WTC11 (cell line): ENCODE measurements around the gene LMBRD1. TPM values are rescaled to one million over a fixed set of nuclear protein-coding genes. Genes with fewer than 3 reads are reported as not detected.
A peak's percentile ranks its signal among the peaks of the same experiment; 100 is the strongest.
"Not testable (repeated sequence)": the region's sequence is repeated elsewhere in the genome, so short reads cannot be mapped to it uniquely, and the experiment has no call there.

ENCODE experiments used
- ATAC-seq: fragments of 200-7000 bp; cut with Tn5 transposase; 2 replicates; pipeline ENCODE4 v1.10.0; 2021; ENCODE audit warnings: mild to moderate bottlenecking, moderate library complexity
- CTCF ChIA-PET: fragments of 300-600 bp; sonication (Branson Sonifier 250); formaldehyde crosslinking; loops from one replicate; lab custom pipeline; 2021; ENCODE audit warnings: antibody characterized with exemption; lab: Charles Lee
- POLR2A ChIA-PET: fragments of 350-600 bp; sonication (Branson Sonifier 250); formaldehyde crosslinking; loops from one replicate; lab custom pipeline; 2021; ENCODE audit warnings: antibody characterized with exemption; lab: Charles Lee
- DNase-seq: peaks from one replicate; pipeline ENCODE4 v3.0.0; 2021; ENCODE audit warnings: low spot score
- H3K27ac Mint-ChIP-seq: 2 replicates; pipeline ENCODE4 v1.8.0; 2021; ENCODE audit warnings: mixed read lengths
- H3K27me3 Mint-ChIP-seq: 2 replicates; pipeline ENCODE4 v1.8.0; 2021; ENCODE audit warnings: low read depth, mild to moderate bottlenecking, moderate library complexity, mixed read lengths
- H3K36me3 Mint-ChIP-seq: 2 replicates; pipeline ENCODE4 v1.8.0; 2021; ENCODE audit warnings: mixed read lengths
- H3K4me1 Mint-ChIP-seq: 2 replicates; pipeline ENCODE4 v1.8.0; 2022; ENCODE audit warnings: mixed read lengths
- H3K4me3 Mint-ChIP-seq: 2 replicates; pipeline ENCODE4 v1.8.0; 2021; ENCODE audit warnings: mild to moderate bottlenecking, moderate library complexity, mixed read lengths
- H3K9me3 Mint-ChIP-seq: 2 replicates; pipeline ENCODE4 v1.8.0; 2021; ENCODE audit warnings: mixed read lengths
- ARID4B ChIP-seq: sonication (generic); formaldehyde crosslinking; IDR thresholded peaks from 2 replicates; pipeline ENCODE4 v1.8.0; 2023; ENCODE audit warnings: missing genetic modification reagents, mild to moderate bottlenecking, borderline replicate concordance
- ATF1 ChIP-seq: sonication (generic); formaldehyde crosslinking; IDR thresholded peaks from 2 replicates; pipeline ENCODE4 v1.8.1; 2023; ENCODE audit warnings: mild to moderate bottlenecking, moderate library complexity, missing genetic modification reagents
- ATF3 ChIP-seq: sonication (generic); formaldehyde crosslinking; conservative IDR thresholded peaks from 2 replicates; pipeline ENCODE4 v1.8.1; 2022; ENCODE audit warnings: mild to moderate bottlenecking, missing genetic modification reagents
- ATF6 ChIP-seq: sonication (generic); formaldehyde crosslinking; IDR thresholded peaks from 2 replicates; pipeline ENCODE4 v1.8.1; 2023; ENCODE audit warnings: mild to moderate bottlenecking, missing genetic modification reagents
- CREM ChIP-seq: sonication (generic); formaldehyde crosslinking; IDR thresholded peaks from 2 replicates; pipeline ENCODE4 v1.8.1; 2022; ENCODE audit warnings: mild to moderate bottlenecking, missing genetic modification reagents, moderate library complexity
- E2F1 ChIP-seq: sonication (generic); formaldehyde crosslinking; IDR thresholded peaks from 2 replicates; pipeline ENCODE4 v1.8.0; 2022; ENCODE audit warnings: mild to moderate bottlenecking, missing genetic modification reagents
- E2F4 ChIP-seq: sonication (generic); formaldehyde crosslinking; IDR thresholded peaks from 2 replicates; pipeline ENCODE4 v1.8.1; 2022; ENCODE audit warnings: low read depth, mild to moderate bottlenecking, moderate library complexity, missing genetic modification reagents, borderline replicate concordance
- ELF4 ChIP-seq: sonication (generic); formaldehyde crosslinking; IDR thresholded peaks from 2 replicates; pipeline ENCODE4 v1.8.1; 2022; ENCODE audit warnings: low read depth, mild to moderate bottlenecking, moderate library complexity, missing genetic modification reagents
- ERG ChIP-seq: fragments of 250-450 bp; sonication (Bioruptor Pico); IDR thresholded peaks from 2 replicates; pipeline ENCODE4 v1.8.0; 2021; ENCODE audit warnings: mild to moderate bottlenecking
- ETV6 ChIP-seq: sonication (generic); formaldehyde crosslinking; IDR thresholded peaks from 2 replicates; pipeline ENCODE4 v1.8.1; 2022; ENCODE audit warnings: mild to moderate bottlenecking, missing genetic modification reagents
- FOXJ3 ChIP-seq: sonication (generic); formaldehyde crosslinking; IDR thresholded peaks from 2 replicates; pipeline ENCODE4 v1.9.0; 2021; ENCODE audit warnings: missing genetic modification reagents, mild to moderate bottlenecking, borderline replicate concordance
- FOXP1 ChIP-seq: sonication (generic); formaldehyde crosslinking; IDR thresholded peaks from 2 replicates; pipeline ENCODE4 v1.8.0; 2022; ENCODE audit warnings: missing genetic modification reagents, mild to moderate bottlenecking, moderate library complexity, borderline replicate concordance
- GRHL2 ChIP-seq: fragments of 250-450 bp; sonication (Bioruptor Pico); IDR thresholded peaks from 2 replicates; pipeline ENCODE4 v1.8.0; 2022; ENCODE audit warnings: mild to moderate bottlenecking, moderate library complexity; ENCODE audit not compliant: insufficient replicate concordance, severe bottlenecking
- IRF2 ChIP-seq: sonication (generic); formaldehyde crosslinking; IDR thresholded peaks from 2 replicates; pipeline ENCODE4 v1.8.0; 2022; ENCODE audit warnings: low read depth, missing genetic modification reagents, borderline replicate concordance
- JUN ChIP-seq: sonication (generic); formaldehyde crosslinking; IDR thresholded peaks from 2 replicates; pipeline ENCODE4 v1.8.0; 2023; ENCODE audit warnings: mild to moderate bottlenecking, missing genetic modification reagents
- NR1H2 ChIP-seq: sonication (generic); formaldehyde crosslinking; IDR thresholded peaks from 2 replicates; pipeline ENCODE4 v1.9.0; 2021; ENCODE audit warnings: mild to moderate bottlenecking, moderate library complexity, missing genetic modification reagents
- TCF7 ChIP-seq: sonication (generic); formaldehyde crosslinking; IDR thresholded peaks from 2 replicates; pipeline ENCODE4 v1.8.0; 2022; ENCODE audit warnings: mild to moderate bottlenecking, low read depth, missing genetic modification reagents, moderate library complexity
- ZBTB21 ChIP-seq: sonication (generic); formaldehyde crosslinking; IDR thresholded peaks from 2 replicates; pipeline ENCODE4 v1.8.1; 2023; ENCODE audit warnings: mild to moderate bottlenecking, missing genetic modification reagents, borderline replicate concordance
- ZNF232 ChIP-seq: sonication (generic); formaldehyde crosslinking; IDR thresholded peaks from 2 replicates; pipeline ENCODE4 v1.8.0; 2022; ENCODE audit warnings: mild to moderate bottlenecking, missing genetic modification reagents
- ZNF263 ChIP-seq: sonication (generic); formaldehyde crosslinking; IDR thresholded peaks from 2 replicates; pipeline ENCODE4 v1.8.1; 2022; ENCODE audit warnings: low read depth, mild to moderate bottlenecking, moderate library complexity, missing genetic modification reagents
- ZNF317 ChIP-seq: sonication (generic); formaldehyde crosslinking; IDR thresholded peaks from 2 replicates; pipeline ENCODE4 v1.8.1; 2023; ENCODE audit warnings: low read depth, mild to moderate bottlenecking, moderate library complexity, missing genetic modification reagents, borderline replicate concordance
- total RNA-seq: library from RNA; stranded (reverse); gene quantifications from 3 replicates; pipeline ENCODE4 v1.2.3, GENCODE V29; 2021

LMBRD1 gene
- total RNA-seq, 1 experiment from 2014 or later = 15.0 TPM

- TF ChIP-seq GRHL2 (CRISPR knock-in tag) (no peak), ARID4B (CRISPR knock-in tag) (no peak), ATF3 (CRISPR knock-in tag) (no peak), ETV6 (CRISPR knock-in tag) (no peak), E2F4 (no peak), ZBTB21 (CRISPR knock-in tag) (no peak), ZNF232 (CRISPR knock-in tag) (no peak), ZNF317 (no peak)
Measured at GRCh38 chr6:69827276-69827893, 30.6 kb upstream of the LMBRD1 start (continued).

GRCh38 chr6:69825904-69826303 is 29.1 kb upstream of the LMBRD1 start:
- TF ChIP-seq ZNF263 (CRISPR knock-in tag) = no peak
- no peak for TF ChIP-seq TCF7 (CRISPR knock-in tag)
- no peak for TF ChIP-seq GRHL2 (CRISPR knock-in tag)
- no peak for TF ChIP-seq FOXP1
- no peak for TF ChIP-seq ERG
- TF ChIP-seq ELF4 = no peak
- no peak for TF ChIP-seq IRF2
- no peak for TF ChIP-seq FOXJ3 (CRISPR knock-in tag)
- no peak for TF ChIP-seq E2F1 (CRISPR knock-in tag)
- TF ChIP-seq NR1H2 (CRISPR knock-in tag) = no peak
- TF ChIP-seq ATF1 (CRISPR knock-in tag) = no peak
- TF ChIP-seq JUN (CRISPR knock-in tag) = no peak
- TF ChIP-seq CREM = no peak
- TF ChIP-seq ATF6 (CRISPR knock-in tag) = no peak
- ChIA-PET CTCF (no interaction called here), POLR2A (no interaction called here)
- ATAC-seq = no peak
- Mint-ChIP-seq H3K4me3 (no peak overlapping the region), H3K27me3 (no peaks in the 10 kb centered on the region), H3K36me3 (no peaks in the 10 kb centered on the region), H3K9me3 (no peaks in the 10 kb centered on the region), H3K4me1 (peaks cover 13% of the 10 kb centered on the region), H3K27ac (no peak overlapping the region)
- no peak for DNase-seq

GRCh38 chr6:69824355-69824754 is 27.5 kb upstream of the LMBRD1 start:
- DNase-seq, H3K27ac Mint-ChIP-seq, H3K9me3 Mint-ChIP-seq, POLR2A ChIA-PET, H3K27me3 Mint-ChIP-seq, CTCF ChIA-PET, H3K36me3 Mint-ChIP-seq, H3K4me3 Mint-ChIP-seq: not testable (repeated sequence)
- peaks cover 12% of the 10 kb centered on the region for H3K4me1 Mint-ChIP-seq
- peak; percentile 75 for ATAC-seq
